Tibial nerve (tissue), 4 donors: ENCODE measurements around the gene LRRC49. TPM values are rescaled to one million over a fixed set of nuclear protein-coding genes. Genes with fewer than 3 reads are reported as not detected.

Experiments
- DNase-seq, 2 donors: peaks; one replicate each; pipeline ENCODE4 v3.0.0-alpha.2; 2019; ENCODE audit warnings: low spot score in 2 of 2
- H3K27ac ChIP-seq, 4 donors: fragments of 200-600 bp; sonication (generic) in 3 of 4; one replicate each; pipeline ENCODE4 v1.5.1; 2017 to 2019; ENCODE audit warnings: mild to moderate bottlenecking in 1 of 4
- H3K27me3 ChIP-seq, 2 donors: fragments of 200-600 bp; sonication (generic) in 1 of 2; one replicate each; pipeline versions ENCODE4 v1.5.1 to v1.6.0; 2017 to 2019
- H3K36me3 ChIP-seq, 3 donors: fragments of 200-600 bp; sonication (generic); one replicate each; pipeline ENCODE4 v1.5.1; 2018 to 2019
- H3K4me1 ChIP-seq, 4 donors: fragments of 200-600 bp; sonication (generic) in 3 of 4; one replicate each; pipeline ENCODE4 v1.5.1; 2017 to 2019
- H3K4me3 ChIP-seq, 4 donors: fragments of 200-600 bp; sonication (generic) in 3 of 4; one replicate each; pipeline ENCODE4 v1.5.1; 2017 to 2019; ENCODE audit warnings: mild to moderate bottlenecking in 1 of 4, moderate library complexity in 1 of 4
- H3K9me3 ChIP-seq, 4 donors: fragments of 200-600 bp; sonication (generic) in 3 of 4; one replicate each; pipeline ENCODE4 v1.5.1; 2017 to 2019
- EP300 ChIP-seq, 2 donors: sonication (generic); formaldehyde crosslinking; IDR thresholded peaks; one replicate each; pipeline ENCODE4 v1.6.1; 2017; ENCODE audit warnings: antibody characterized with exemption in 2 of 2, mild to moderate bottlenecking in 1 of 2
- POLR2A ChIP-seq, 2 donors: fragments of 450-650 bp; IDR thresholded peaks; one replicate each; pipeline ENCODE4 v1.6.1; 2017; ENCODE audit warnings: antibody characterized with exemption in 2 of 2, mild to moderate bottlenecking in 2 of 2, moderate library complexity in 2 of 2
- WGBS, 2 donors: methylation state at CpG; one replicate each; pipeline ENCODE4 v1.1.5; 2018; 5-methylcytosine and 5-hydroxymethylcytosine counted together
- total RNA-seq, 4 donors: library from RNA; depleted of rRNA; stranded (reverse); fragments of >200 nt; gene quantifications; one replicate each; pipeline ENCODE4 v1.1.0, GENCODE V29; 2016
- TF ChIP-seq, protein P1 (sequence below), 5 experiments: fragments of 200-600 bp in 3 of 5; fragments of 450-650 bp in 2 of 5; sonication (generic) in 3 of 5; IDR thresholded peaks; one replicate each; pipeline ENCODE4 v1.5.1; 2016 to 2019; ENCODE audit warnings: antibody characterized with exemption in 5 of 5, mild to moderate bottlenecking in 3 of 5, moderate library complexity in 2 of 5

LRRC49 gene
- total RNA-seq, 4 donors from 2014 or later, result 8.8 to 11.1 (median 9.5) TPM

DNA sequence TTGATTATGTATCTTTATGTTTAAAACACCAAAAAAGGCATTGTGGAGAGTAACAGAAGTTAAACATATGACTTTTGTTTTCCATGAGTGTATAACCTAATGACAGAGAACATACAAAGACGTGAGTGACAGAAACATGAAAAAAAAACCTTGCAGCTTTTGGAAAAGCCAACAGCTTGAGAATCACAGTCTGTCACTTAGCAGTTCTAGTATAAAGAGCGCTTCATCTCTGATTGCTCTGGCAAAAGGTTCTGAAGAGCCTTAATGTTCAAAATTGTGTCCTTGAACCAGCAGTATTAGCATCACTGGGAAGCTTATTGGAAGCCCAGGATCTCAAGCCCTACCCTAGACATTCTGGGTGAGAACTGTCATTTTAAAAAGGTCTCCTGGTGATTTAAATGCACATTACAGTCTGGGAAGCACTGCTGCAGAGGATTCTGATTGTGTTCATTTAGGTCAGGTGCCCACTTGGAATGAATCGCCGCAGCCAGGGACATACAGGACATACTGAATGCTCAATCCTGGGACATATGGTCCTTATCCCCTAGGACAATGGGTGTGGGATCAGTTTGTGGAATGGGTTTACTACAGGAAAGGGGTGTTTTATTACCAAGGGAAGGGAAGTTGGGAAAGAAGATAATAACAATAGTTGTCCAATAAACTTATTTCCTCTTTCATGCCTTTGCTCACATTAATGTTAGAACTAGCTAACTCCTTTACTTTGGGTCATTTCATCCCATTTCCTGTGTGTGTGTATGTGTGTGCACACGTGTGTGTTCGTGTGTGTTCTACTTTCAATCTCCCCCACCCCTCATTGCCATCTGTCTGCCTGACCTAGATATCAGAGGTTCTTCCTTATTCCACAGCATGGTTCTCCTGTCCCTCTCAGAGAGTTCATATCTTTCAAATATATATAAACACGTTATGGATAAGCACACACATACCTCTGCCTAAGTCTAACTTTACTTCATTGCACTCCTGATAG, 55.0 kb downstream of the LRRC49 start:
- no peak overlapping the region for H3K4me3 ChIP-seq
- no peak for DNase-seq
- H3K27me3 ChIP-seq, result no peaks in the 10 kb centered on the region
- H3K27ac ChIP-seq, result no peak overlapping the region
- no peaks in the 10 kb centered on the region for H3K4me1 ChIP-seq
- H3K9me3 ChIP-seq, result peaks cover 0 to 15% (median 0%) of the 10 kb centered on the region in 4 donors
- 72 to 81% methylated on average over 7 of the region's 7 CpGs for WGBS, 2 donors
- TF ChIP-seq POLR2A (IDR thresholded peaks at IDR 0.05) (no peak), EP300 (IDR thresholded peaks at IDR 0.05) (no peak)
- TF ChIP-seq, protein P1, sequence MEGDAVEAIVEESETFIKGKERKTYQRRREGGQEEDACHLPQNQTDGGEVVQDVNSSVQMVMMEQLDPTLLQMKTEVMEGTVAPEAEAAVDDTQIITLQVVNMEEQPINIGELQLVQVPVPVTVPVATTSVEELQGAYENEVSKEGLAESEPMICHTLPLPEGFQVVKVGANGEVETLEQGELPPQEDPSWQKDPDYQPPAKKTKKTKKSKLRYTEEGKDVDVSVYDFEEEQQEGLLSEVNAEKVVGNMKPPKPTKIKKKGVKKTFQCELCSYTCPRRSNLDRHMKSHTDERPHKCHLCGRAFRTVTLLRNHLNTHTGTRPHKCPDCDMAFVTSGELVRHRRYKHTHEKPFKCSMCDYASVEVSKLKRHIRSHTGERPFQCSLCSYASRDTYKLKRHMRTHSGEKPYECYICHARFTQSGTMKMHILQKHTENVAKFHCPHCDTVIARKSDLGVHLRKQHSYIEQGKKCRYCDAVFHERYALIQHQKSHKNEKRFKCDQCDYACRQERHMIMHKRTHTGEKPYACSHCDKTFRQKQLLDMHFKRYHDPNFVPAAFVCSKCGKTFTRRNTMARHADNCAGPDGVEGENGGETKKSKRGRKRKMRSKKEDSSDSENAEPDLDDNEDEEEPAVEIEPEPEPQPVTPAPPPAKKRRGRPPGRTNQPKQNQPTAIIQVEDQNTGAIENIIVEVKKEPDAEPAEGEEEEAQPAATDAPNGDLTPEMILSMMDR (IDR thresholded peaks at IDR 0.05), result no peak
- peaks cover 0 to 6% (median 0%) of the 10 kb centered on the region in 3 donors for H3K36me3 ChIP-seq

DNA sequence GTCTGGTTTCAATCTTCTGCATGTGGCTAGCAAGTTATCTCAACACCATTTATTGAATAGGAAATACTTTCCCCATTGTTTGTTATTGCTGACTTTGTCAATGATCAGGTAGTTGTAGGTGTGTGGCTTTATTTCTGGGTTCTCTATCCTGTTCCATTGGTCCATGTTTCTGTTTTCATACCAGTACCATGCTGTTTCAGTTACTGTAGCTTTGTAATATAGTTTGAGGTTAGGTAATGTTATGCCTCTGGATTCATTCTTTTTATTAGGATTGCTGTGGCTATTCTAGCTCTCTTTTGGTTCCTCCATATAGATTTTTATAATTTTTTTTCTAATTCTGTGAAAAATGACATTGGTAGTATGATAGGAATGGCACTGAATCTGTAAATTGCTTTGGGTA, 58.3 kb downstream of the LRRC49 start:
- peaks cover 0 to 15% (median 0%) of the 10 kb centered on the region in 4 donors for H3K9me3 ChIP-seq
- DNase-seq, result no peak
- TF ChIP-seq EP300 (IDR thresholded peaks at IDR 0.05), result no peak
- TF ChIP-seq, protein P1 (IDR thresholded peaks at IDR 0.05), result no peak
- TF ChIP-seq POLR2A (IDR thresholded peaks at IDR 0.05), result no peak
- H3K27ac ChIP-seq, result no peak overlapping the region
- H3K4me3 ChIP-seq, result no peak overlapping the region
- no peaks in the 10 kb centered on the region for H3K4me1 ChIP-seq
- H3K27me3 ChIP-seq, result no peaks in the 10 kb centered on the region
- no peaks in the 10 kb centered on the region for H3K36me3 ChIP-seq

DNA sequence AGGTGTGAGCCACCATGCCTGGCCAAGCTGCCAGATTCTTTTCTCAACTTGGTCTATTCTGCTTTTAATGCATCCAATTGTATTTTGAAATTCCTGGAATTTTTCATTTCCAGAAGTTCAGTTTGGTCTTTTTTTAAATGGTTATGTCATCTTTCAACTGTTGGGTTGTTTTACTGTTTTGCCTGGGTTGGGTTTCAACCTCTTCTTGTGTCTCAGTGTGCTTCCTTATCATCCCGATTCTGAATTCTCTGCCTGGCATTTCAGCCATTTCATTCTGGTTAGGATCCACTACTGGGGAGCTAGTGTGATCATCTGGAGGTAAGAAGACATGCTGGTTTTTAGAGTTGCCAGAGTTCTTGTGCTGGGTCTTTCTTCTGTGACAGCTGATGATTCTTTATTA, 61.5 kb downstream of the LRRC49 start:
- Histone ChIP-seq H3K4me3 (no peak overlapping the region), H3K27me3 (no peaks in the 10 kb centered on the region), H3K9me3 (peaks cover 0 to 15% (median 0%) of the 10 kb centered on the region in 4 donors), H3K4me1 (no peaks in the 10 kb centered on the region), H3K27ac (no peak overlapping the region), H3K36me3 (no peaks in the 10 kb centered on the region)
- 83 to 85% methylated on average over 1 of the region's 1 CpG for WGBS, 2 donors
- no peak for DNase-seq
- TF ChIP-seq EP300 (IDR thresholded peaks at IDR 0.05) (no peak), POLR2A (IDR thresholded peaks at IDR 0.05) (no peak)
- TF ChIP-seq, protein P1 (IDR thresholded peaks at IDR 0.05), result no peak

DNA sequence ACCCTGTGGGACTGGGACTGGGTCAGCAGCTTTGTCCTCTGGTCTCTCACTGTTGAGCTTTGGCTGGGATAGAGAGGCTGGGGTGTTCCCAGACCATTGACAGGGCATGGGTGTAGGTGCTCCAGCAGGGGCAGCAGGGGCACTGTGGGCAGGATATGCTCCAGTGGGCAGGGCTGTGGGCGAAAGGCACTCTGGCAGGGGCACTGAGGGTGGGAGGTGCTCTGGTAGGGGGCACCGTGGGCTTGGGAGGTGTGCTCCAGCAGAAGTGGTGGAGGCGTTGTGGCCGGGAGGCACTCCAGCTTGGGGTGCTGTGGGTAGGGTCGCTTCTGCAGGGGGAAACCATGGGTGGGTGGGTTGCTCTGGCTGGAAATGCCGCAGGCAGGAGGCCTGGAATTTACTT, 62.1 kb downstream of the LRRC49 start:
- Histone ChIP-seq H3K27me3 (no peaks in the 10 kb centered on the region), H3K9me3 (peaks cover 0 to 15% (median 0%) of the 10 kb centered on the region in 4 donors), H3K4me1 (no peaks in the 10 kb centered on the region), H3K36me3 (no peaks in the 10 kb centered on the region), H3K4me3 (no peak overlapping the region), H3K27ac (no peak overlapping the region)
- TF ChIP-seq, protein P1 (IDR thresholded peaks at IDR 0.05), result no peak
- TF ChIP-seq EP300 (IDR thresholded peaks at IDR 0.05) (no peak), POLR2A (IDR thresholded peaks at IDR 0.05) (no peak)
- no peak for DNase-seq
- WGBS, 2 donors, result 89 to 90% methylated on average over 6 of the region's 6 CpGs

DNA sequence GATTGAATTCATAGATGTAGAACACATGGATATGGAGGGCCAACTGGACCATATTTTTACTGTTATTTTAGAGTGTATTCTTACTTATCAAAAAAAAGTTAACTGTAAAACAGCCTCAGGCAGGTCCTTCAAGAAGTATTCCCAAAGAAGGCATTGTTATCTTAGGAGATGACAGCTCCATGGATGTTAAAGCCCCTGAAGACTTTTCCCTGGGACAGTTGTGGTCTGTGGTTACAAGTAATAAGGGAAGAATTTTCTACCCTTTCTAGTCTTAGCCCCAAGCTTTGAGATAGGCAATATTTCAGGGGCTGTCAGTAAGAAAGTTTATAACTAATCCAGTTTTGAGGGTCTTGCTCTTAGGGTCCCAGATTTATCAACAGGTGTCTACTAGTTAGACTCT, 62.5 kb downstream of the LRRC49 start:
- H3K4me3 ChIP-seq, result no peak overlapping the region
- no peak overlapping the region for H3K27ac ChIP-seq
- no peak for DNase-seq
- no peaks in the 10 kb centered on the region for H3K4me1 ChIP-seq
- H3K27me3 ChIP-seq, result no peaks in the 10 kb centered on the region
- H3K9me3 ChIP-seq, result peaks cover 0 to 15% (median 0%) of the 10 kb centered on the region in 4 donors
- H3K36me3 ChIP-seq, result no peaks in the 10 kb centered on the region
- no peak for TF ChIP-seq POLR2A (IDR thresholded peaks at IDR 0.05)
- TF ChIP-seq EP300 (IDR thresholded peaks at IDR 0.05), result no peak
- TF ChIP-seq, protein P1 (IDR thresholded peaks at IDR 0.05), result no peak
